Suppressor macrophage treated with lipopolysaccharide for 4 hours (primary cell): ENCODE results near the gene ARL14EP.

Experiments
- DNase-seq: peaks from one replicate; pipeline ENCODE4 v3.0.0-alpha.2; 2020

Gene ARL14EP

GRCh38 chr11:30328681-30329080 lies 5.8 kb downstream of the ARL14EP start:
- no peak for DNase-seq

DNA sequence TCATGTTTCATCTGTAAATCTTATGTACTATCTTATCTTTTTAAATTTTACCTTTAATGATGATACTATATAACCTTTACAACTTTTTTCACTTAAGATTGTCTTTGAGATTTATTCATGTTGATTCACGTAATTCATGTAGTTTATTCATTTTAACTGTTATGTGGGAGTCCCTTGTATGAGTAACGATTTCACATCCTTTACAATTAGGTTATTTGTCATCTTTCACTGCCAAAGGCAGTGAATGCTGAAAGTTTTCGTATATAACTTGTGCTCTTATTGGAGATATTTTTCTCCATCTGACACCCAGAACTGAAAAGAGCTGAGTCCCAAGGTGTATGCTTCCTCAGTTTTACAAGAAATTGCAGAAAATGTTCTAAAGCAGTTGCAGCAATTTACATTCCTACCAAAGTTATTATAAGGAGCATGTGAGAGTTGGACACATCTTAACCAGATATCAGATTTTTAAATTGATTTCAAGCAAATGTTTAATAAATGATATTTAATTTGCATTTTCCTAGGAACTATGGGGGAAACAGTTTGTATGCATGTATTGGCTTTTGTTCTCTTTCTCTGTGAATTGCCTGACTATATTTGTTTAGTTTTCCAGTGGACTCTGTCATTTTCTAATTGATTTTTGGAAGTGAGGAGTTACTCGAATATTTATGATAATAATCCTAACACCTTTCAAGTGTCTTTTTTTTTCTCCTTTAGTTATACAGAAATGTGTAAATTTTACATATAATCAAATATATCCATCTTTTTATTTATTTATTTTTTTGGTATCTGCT lies 6.4 kb downstream of the ARL14EP start:
- no peak for DNase-seq

DNA sequence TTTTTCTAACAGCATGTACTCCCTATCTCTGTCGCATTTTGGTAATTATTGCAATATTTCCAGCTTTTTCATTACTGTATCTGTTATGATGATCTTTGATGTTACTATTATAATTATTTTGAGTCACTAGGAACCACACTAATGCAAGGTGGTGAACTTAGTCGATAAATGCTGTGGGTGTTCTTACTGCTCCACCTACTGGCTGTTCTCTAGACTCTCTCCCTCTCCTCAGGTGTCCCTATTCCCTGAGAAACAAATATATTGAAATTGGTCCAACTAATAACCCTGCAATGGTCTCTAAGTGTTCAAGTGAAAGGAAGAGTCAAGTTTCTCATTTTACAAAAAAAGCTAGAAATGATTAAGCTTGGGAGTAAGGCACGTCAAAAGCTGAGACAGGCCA lies 10.5 kb downstream of the ARL14EP start:
- no peak for DNase-seq

DNA sequence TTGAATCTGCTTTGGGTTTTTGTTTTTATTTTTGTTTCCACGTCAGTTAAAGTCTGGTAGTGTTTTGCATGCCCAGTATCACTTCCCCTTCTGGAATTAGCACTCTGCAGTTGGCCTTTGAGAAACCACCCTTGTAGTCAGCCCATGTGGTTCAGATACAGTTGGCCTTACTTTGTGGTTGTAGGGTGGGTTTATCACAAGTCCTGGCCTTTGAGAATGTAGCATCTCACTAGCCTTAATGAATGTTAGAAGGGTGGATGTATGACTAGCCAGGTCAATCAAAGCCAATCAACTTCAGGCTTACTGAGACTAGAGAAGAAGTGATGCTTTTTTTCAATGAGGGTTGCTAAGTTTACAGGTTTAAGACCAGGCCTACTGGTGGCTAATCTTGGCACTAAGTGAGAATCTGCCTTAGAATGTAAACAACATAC lies 19.8 kb downstream of the ARL14EP start:
- DNase-seq: peak; percentile 87

DNA sequence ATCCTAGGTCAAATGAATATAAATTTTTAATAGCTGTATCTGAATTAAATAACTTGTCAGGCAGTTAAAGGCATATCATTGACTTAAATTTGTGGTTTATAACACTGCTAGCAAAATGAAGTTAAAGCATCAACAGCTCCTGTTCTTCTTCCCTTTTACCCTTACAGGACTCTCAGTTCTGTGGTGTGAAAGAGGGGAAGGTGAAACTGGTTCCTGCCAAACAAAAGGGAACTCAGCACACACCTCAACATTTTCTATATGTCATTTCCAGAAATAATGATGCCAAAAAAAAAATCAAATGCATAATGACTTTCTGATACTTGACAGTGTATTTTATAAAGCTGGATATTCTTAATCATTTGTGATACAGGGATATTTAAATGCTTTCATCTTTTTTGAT lies 21.2 kb downstream of the ARL14EP start:
- no peak for DNase-seq

- no peak for DNase-seq
These were observed 22.7 kb downstream of the ARL14EP start for GRCh38 chr11:30345644-30346043.

- DNase-seq: peak; percentile 79
These were observed 23.3 kb downstream of the ARL14EP start for GRCh38 chr11:30346068-30346688.

DNA sequence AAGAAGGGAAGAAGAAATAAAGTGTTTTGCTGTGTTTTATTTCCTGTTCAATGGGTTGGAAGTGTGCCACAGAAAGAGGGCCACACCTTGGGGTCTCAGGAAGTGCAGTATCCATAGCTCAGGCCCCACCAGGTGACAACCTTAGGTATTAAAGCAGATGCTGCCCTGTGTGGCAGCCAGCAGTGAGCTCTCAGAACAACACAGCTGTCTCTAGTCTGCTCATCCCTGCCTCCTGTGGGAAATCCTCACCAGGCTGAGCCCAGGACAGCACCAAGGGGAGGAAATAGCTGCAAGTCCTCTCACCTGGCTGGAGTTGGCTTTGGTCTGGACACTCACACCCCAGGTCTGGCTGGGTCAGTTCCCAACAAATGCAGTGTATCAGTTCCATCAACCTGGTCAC lies 25.1 kb downstream of the ARL14EP start:
- no peak for DNase-seq

DNA sequence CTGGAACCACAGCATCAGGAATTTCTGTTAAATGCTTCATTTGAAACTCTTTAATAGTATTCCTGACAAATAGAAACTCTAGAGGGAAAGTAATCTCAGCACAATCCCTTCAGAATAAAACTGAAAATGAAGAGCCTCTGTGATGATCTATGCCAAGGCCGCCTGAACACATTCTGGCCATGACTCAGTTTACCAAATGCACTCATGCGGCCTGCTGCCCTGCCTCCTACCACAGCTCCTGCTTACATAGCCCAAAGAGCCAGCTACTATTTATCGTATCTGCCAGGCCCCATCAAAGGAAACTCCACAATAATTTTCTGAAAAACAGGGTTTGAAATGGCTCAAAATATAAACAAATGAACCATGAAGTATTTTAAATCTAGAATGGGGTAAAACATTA lies 27.0 kb downstream of the ARL14EP start:
- no peak for DNase-seq

DNA sequence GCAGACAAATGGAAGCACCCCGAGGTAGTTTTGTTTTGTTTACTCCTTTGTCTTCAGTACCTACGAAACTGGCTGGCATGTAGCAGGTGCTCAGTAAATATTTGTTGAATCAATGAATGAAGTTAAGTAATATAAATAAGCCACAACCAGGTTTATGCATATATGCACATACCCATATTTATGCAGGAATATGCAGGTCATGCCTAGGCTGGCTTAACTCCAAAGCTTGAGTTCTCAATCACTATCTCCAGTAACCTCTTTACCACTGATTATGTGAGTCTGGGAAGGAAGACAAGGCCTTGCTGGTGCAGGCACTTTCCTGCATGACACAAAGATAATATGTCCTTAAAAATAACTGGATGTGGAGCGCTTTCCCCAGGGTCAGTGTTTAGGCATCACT lies 27.5 kb downstream of the ARL14EP start:
- no peak for DNase-seq

DNA sequence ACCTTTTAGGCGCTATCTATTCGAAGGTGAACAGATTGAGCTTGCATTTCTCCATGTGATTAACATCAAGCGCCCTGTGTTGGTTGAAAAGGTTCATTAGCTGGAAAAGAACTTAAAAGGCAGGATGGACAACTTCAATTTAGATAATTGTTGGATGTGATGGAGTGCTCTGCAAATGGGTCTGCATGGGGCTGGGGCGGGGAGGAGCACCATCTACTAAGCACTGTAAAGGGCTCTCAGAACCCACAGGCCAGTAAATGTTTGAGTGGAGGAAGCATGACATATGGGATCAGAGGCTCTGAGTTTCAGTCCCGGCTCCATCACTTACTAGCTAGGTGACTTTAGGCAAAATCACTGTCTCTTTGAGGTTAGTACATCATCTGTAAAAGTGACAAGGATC lies 28.2 kb downstream of the ARL14EP start:
- no peak for DNase-seq

- DNase-seq: no peak
These were observed 33.5 kb downstream of the ARL14EP start for GRCh38 chr11:30356391-30356790.

- DNase-seq: no peak
These were observed 35.0 kb downstream of the ARL14EP start for GRCh38 chr11:30357872-30358271.

- no peak for DNase-seq
These were observed 35.6 kb downstream of the ARL14EP start for GRCh38 chr11:30358536-30358935.

- no peak for DNase-seq
These were observed 37.8 kb downstream of the ARL14EP start for GRCh38 chr11:30360741-30361140.

GRCh38 chr11:30364139-30364836 lies 41.4 kb downstream of the ARL14EP start:
- DNase-seq: no peak

DNA sequence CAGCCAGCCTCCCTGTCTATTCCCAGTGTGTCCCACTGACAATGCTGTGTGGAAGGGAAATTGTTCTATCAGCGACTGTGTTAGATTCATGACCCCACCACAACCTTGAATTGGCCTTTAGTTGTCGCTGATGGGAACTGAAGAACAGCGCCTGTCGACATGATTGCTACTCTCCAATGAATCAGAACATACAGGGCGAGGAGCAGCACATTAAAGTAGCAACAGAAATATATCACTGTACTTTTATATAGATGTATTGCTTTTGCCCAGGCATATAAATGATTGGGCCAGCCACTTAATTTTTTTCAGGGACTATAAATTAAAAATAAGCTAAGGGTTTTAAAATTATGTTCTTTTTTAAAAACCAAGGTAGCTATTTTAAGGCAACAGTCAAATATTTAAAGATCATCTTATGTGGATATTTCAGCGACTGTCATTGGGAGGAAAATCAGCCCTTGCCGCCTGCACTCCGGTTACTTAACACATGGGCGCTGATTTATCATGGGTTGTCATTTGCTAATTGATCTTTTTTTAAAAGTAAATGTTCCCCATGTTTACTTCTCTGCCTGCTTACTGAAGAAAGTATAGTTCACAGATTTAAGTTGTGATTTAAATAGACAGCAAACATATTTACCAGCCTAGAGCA lies 42.1 kb downstream of the ARL14EP start:
- DNase-seq: no peak

GRCh38 chr11:30365793-30366517 lies 43.1 kb downstream of the ARL14EP start:
- no peak for DNase-seq

DNA sequence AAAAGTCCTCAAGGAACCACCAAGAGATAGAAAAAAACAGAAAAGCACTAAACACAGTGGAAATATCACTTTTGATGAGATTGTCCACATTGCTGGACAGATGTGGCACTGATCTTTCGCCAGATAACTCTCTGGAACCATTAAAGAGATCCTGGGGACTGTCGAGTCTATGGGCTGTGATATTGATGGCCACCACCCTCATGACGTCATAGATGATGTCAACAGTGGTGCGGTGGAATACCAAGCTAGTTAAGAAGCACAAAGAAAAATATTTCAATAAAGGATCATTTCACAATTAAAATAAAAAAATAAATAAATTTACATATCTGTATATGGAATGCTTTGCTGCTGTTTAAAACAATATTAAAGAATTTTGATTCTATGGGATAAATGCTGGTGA lies 45.5 kb downstream of the ARL14EP start:
- DNase-seq: no peak

DNA sequence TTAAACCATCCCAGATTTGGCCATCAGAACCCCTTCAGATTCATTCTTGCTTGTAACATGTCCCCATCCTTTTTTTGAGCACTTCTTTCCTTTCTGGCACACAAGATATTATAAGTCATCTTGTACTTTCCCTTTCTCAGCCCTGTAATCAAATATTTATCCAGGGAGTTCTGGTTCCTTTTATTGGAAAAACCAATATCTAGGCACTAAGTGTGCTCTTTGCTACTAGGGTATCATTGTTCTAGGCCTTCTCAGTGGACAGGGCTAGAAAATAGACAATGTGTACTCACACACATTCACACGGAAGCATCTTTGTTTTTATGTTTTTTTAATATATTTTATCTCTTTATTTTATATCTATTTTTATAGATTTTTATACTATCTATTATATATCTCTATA lies 47.3 kb downstream of the ARL14EP start:
- DNase-seq: no peak

- DNase-seq: no peak
These were observed 54.4 kb downstream of the ARL14EP start for GRCh38 chr11:30377347-30377746.

- no peak for DNase-seq
These were observed 57.9 kb downstream of the ARL14EP start for GRCh38 chr11:30380846-30381245.

DNA sequence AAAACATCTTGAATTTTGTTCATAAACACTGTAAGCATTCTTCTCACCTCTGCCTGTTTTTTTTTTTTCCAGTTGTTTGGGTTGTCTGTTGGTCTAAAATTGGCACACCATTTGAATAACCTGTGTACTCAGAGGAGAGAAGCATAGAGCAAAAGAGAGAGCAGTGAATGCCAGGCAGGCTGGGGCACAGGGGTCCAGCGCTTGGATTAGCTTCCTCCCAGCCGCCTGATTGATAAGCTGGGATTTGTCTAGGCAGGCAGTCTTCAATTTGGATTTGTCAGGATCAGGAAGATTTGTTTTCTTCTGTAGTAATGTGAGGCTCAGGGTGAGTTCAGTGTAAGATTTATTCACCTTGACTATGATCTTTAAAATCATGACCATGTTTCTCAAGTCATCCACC lies 59.0 kb downstream of the ARL14EP start:
- no peak for DNase-seq
